Nephron progenitor cell (in vitro differentiated cells): Measurements from ENCODE around the gene COL5A3.

Source experiments
- DNase-seq: peaks from one replicate; pipeline ENCODE4 v3.0.0; 2021
- H3K27ac Mint-ChIP-seq: 2 replicates; pipeline ENCODE4 v1.8.0; 2021; ENCODE audit warnings: mild to moderate bottlenecking, moderate library complexity, mixed read lengths
- H3K27me3 Mint-ChIP-seq: 2 replicates; pipeline ENCODE4 v1.8.0; 2021; ENCODE audit warnings: mild to moderate bottlenecking, low read depth, mixed read lengths; ENCODE audit not compliant: poor library complexity
- H3K36me3 Mint-ChIP-seq: 2 replicates; pipeline ENCODE4 v1.8.0; 2021; ENCODE audit warnings: low read depth, mixed read lengths
- H3K4me1 Mint-ChIP-seq: 2 replicates; pipeline ENCODE4 v1.8.0; 2021; ENCODE audit warnings: mixed read lengths
- H3K4me3 Mint-ChIP-seq: 2 replicates; pipeline ENCODE4 v1.8.0; 2021; ENCODE audit warnings: mild to moderate bottlenecking, moderate library complexity, mixed read lengths
- H3K9me3 Mint-ChIP-seq: 2 replicates; pipeline ENCODE4 v1.8.0; 2021; ENCODE audit warnings: mild to moderate bottlenecking, moderate library complexity, mixed read lengths
- CTCF ChIP-seq: fragments of 200-600 bp; sonication (generic); IDR thresholded peaks from 2 replicates; pipeline ENCODE4 v1.5.0; 2021; ENCODE audit warnings: antibody characterized with exemption

The COL5A3 gene

GRCh38 chr19:9989504-9989903 is 20.8 kb downstream of the COL5A3 start:
- H3K27ac Mint-ChIP-seq = no peak overlapping the region
- H3K27me3 Mint-ChIP-seq = peaks cover 14% of the 10 kb centered on the region
- no peak for TF ChIP-seq CTCF
- no peaks in the 10 kb centered on the region for H3K36me3 Mint-ChIP-seq
- no peak overlapping the region for H3K4me3 Mint-ChIP-seq
- H3K4me1 Mint-ChIP-seq = peaks cover 39% of the 10 kb centered on the region
- no peaks in the 10 kb centered on the region for H3K9me3 Mint-ChIP-seq
- DNase-seq = no peak

GRCh38 chr19:9986787-9987281 is 23.5 kb downstream of the COL5A3 start:
- Mint-ChIP-seq H3K9me3 (no peaks in the 10 kb centered on the region), H3K4me3 (no peak overlapping the region), H3K27me3 (peaks cover 7% of the 10 kb centered on the region), H3K36me3 (no peaks in the 10 kb centered on the region), H3K27ac (no peak overlapping the region), H3K4me1 (peaks cover 31% of the 10 kb centered on the region)
- no peak for TF ChIP-seq CTCF
- no peak for DNase-seq

- Mint-ChIP-seq H3K36me3 (no peaks in the 10 kb centered on the region), H3K9me3 (no peaks in the 10 kb centered on the region), H3K27ac (no peak overlapping the region), H3K4me1 (peaks cover 13% of the 10 kb centered on the region), H3K4me3 (no peak overlapping the region), H3K27me3 (no peaks in the 10 kb centered on the region)
- no peak for DNase-seq
- TF ChIP-seq CTCF = no peak
Observed at GRCh38 chr19:9981406-9982260, 28.7 kb downstream of the COL5A3 start.

GRCh38 chr19:9972103-9972502 is 38.2 kb downstream of the COL5A3 start:
- no peaks in the 10 kb centered on the region for H3K9me3 Mint-ChIP-seq
- no peak overlapping the region for H3K27ac Mint-ChIP-seq
- no peak overlapping the region for H3K4me3 Mint-ChIP-seq

GRCh38 chr19:9971166-9971897 is 39.0 kb downstream of the COL5A3 start:
- Mint-ChIP-seq H3K4me1 (no peaks in the 10 kb centered on the region), H3K4me3 (no peak overlapping the region), H3K27ac (no peak overlapping the region), H3K36me3 (no peaks in the 10 kb centered on the region), H3K9me3 (no peaks in the 10 kb centered on the region), H3K27me3 (peaks cover 36% of the 10 kb centered on the region)
- TF ChIP-seq CTCF = no peak
- no peak for DNase-seq

More at GRCh38 chr19:9972103-9972502, 38.2 kb downstream of the COL5A3 start:
- peaks cover 29% of the 10 kb centered on the region for H3K27me3 Mint-ChIP-seq
- H3K4me1 Mint-ChIP-seq = no peaks in the 10 kb centered on the region
- H3K36me3 Mint-ChIP-seq = no peaks in the 10 kb centered on the region
- no peak for TF ChIP-seq CTCF
- DNase-seq = no peak
